HG02571 (cell line): Measurements from ENCODE around the gene SLC9B1.

Source experiments
- ATAC-seq: cut with Tn5 transposase; IDR thresholded peaks from one replicate; pipeline ENCODE4 v1.9.1; 2021; ENCODE audit warnings: mild to moderate bottlenecking, moderate library complexity; ENCODE audit not compliant: unreplicated experiment

The SLC9B1 gene, protein sequence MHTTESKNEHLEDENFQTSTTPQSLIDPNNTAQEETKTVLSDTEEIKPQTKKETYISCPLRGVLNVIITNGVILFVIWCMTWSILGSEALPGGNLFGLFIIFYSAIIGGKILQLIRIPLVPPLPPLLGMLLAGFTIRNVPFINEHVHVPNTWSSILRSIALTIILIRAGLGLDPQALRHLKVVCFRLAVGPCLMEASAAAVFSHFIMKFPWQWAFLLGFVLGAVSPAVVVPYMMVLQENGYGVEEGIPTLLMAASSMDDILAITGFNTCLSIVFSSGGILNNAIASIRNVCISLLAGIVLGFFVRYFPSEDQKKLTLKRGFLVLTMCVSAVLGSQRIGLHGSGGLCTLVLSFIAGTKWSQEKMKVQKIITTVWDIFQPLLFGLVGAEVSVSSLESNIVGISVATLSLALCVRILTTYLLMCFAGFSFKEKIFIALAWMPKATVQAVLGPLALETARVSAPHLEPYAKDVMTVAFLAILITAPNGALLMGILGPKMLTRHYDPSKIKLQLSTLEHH

GRCh38 chr4:103019308-103020124, at the start of gene SLC9B1:
Gene SLC9B1, minus strand, starts transcription at chr4:103019705. Its CDS starts 27,994 bp downstream, at chr4:102991711.
- peak; percentile 98 for ATAC-seq

GRCh38 chr4:103067841-103068547, 48.5 kb upstream of the SLC9B1 start:
- ATAC-seq, result no peak

DNA sequence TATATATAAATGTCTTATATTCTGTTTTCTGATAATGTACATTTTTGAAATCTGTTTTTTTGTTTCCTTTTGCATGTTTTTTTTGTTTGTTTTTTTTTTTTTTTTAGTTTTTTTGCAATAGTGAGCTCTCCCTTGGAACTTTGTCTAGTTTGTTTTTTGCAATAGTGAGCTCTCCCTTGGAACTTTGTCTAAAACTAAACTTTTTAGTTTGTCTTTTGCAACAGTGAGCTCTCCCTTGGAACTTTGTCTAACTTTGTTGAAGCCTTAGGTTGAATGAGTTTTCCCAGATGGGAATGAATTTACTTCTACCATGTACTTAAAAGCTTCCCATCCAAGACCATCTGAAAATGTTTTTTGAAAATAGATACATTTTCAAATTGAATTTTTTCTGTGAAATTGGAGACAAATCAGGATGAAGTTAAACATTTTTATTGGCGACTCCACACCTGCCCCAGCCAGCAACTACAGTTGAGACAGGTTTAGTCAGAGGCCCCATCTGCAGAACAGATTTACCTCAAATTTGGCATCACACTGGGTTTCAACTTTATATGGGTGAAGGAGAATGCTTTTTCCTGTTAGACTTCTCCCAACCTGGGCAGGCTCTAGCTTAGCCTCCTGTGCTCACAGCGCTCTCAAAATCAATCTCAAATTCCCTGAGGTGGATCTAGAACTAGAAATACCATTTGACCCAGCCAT, 41.1 kb upstream of the SLC9B1 start:
- ATAC-seq, result no peak

- no peak for ATAC-seq
These were observed 34.5 kb upstream of the SLC9B1 start for GRCh38 chr4:103054030-103054429.

DNA sequence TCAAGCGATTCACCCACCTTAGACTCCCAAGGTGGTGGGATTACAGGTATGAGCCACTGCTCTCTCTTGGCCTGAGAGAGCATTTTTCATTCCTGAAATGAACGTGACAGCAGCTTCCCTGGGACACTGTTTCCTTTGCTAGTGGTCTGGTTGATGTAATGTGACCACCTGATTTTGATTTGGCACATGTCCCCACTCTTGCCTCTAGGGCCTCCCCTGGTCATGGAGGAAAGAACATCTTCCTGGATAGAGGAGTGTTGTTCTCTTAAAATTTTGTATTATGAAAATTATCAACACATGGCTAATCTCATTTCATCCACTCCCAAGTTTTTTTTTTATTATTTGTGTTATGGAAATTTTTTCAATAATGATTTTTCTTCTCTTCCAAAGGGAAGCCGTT, 33.3 kb upstream of the SLC9B1 start:
- no peak for ATAC-seq

DNA sequence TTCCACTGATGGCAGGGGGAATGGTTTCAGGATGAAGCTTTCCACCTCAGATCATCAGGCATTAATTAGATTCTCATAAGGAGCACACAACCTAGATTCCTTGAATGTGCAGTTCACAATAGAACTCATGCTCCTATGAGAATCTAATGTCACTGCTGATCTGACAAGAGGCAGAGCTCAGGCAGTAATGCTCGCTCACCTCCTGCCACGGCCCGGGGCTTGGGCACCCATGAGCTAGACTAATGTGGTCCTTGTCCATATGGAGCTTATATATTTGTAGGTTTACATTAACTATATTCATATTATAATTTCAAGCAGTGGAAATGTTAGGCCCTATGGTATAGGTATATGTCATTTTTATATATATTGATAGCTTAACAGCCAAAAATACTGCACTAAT, 32.6 kb upstream of the SLC9B1 start:
- no peak for ATAC-seq

DNA sequence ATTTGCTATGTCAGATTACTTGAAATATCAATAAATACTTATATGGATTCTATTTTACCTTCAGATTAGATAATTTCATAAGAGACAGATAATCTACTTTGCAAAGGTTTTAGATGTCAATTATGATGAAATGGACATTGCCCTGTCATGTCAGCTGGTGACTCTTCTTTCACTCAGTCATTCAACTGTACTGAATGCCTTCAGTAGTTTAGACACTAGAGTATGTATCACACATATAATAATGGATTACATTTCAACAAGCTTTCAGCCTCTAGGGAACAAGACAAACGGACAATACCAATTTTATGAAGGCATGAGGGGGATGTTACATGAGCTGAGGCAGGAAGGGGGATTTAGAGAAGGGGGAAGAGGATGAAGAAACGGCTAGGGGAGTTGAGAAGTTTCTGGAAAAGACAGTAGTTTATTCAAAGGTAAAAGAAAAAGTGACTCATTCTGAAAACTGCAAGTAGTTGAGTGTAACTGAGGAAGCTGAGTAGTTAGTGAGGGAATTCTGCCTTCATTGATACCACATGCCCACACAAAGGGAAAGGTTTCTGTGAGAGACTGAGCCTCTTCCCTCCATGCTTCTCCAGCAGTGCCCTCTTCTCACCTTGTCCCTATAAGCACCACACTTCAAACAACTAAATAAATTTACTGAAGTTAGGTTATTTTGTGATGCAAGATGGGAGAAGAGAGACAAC, 31.4 kb upstream of the SLC9B1 start:
- no peak for ATAC-seq

- peak; percentile 95 for ATAC-seq
These were observed 27.1 kb upstream of the SLC9B1 start for GRCh38 chr4:103046416-103047290.

GRCh38 chr4:103044183-103044582, 24.7 kb upstream of the SLC9B1 start:
- no peak for ATAC-seq

GRCh38 chr4:103036169-103036568, 16.7 kb upstream of the SLC9B1 start:
- no peak for ATAC-seq

DNA sequence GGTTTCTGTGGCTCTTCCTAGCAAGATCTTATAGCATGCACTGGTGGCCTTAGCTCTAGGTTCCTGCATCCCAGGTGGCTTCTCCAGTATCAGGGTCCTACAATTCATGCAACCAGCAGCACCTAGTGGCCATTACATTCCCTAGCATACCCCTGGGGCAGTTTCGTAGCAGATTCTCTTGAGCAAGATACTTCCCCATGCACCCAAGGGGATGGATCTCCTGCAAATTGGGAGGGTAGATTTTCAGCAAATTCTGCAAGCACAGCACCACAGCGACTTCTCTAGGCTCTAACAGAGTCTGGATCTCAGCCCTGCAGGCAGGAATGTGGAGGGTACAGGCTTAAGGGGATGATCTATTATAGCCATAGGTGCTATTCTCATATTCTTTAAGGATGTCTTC, 13.1 kb upstream of the SLC9B1 start:
- ATAC-seq, result no peak

- ATAC-seq, result no peak
These were observed 11.3 kb upstream of the SLC9B1 start for GRCh38 chr4:103030791-103031190.

GRCh38 chr4:103029300-103029699, 9.8 kb upstream of the SLC9B1 start:
- no peak for ATAC-seq

DNA sequence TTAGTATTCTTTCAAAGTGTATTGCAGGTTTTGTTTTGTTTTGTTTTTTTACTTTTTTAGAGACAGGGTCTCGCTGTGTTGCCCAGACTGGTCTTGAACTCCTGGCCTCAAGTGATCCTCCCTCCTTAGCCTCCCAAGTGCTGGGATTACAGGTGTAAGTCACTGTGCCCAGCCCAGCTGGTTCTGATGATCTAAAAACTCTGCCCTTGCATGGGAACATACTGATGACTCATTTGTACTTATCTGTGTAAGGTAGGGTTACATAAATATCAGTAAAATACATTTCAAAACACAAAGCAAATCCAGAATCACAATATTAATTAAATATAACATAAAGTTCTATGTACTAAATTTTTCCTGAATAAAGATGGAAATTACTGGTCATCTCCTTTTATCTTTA, 7.4 kb upstream of the SLC9B1 start:
- ATAC-seq, result no peak

DNA sequence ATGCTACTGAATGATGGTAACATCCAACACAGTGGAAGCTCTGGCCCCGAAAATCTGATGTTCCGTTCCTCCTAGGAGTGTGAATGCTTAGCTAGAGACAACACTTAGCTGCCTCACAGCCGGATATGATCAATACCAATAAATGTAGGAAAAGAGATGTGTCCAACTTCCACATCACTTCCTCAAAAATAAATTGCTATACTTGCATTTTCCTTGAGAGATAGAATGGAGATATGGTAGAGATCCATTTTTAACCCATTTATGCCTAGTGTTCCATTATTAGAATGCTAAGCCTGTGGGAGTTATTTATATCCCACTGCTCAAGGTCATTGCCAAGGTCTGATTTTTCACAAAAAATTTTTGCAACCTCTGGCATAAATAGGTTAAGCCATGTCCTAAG, 5.5 kb upstream of the SLC9B1 start:
- no peak for ATAC-seq

GRCh38 chr4:103021120-103021519, 1.6 kb upstream of the SLC9B1 start:
- no peak for ATAC-seq

GRCh38 chr4:103018391-103019307, 856 bp downstream of the SLC9B1 start:
- ATAC-seq, result no peak

GRCh38 chr4:103012551-103012950, 7.0 kb downstream of the SLC9B1 start:
- no peak for ATAC-seq
